AG10803 (cell line): ENCODE data around the gene NAE1.

Source experiments
- DNase-seq: peaks from one replicate; pipeline ENCODE4 v3.0.0; 2010; ENCODE audit warnings: low read depth
- H3K4me3 ChIP-seq: 2 replicates; pipeline ENCODE4 v1.5.1; 2011; ENCODE audit warnings: mild to moderate bottlenecking, low read length, control low read depth
- CTCF ChIP-seq: conservative IDR thresholded peaks from 2 replicates; pipeline ENCODE4 v1.5.1; 2011; ENCODE audit warnings: mild to moderate bottlenecking, low read length, control low read depth, inconsistent platforms

NAE1 gene

GRCh38 chr16:66752958-66753357, 77.8 kb downstream of the NAE1 start:
- DNase-seq: no peak

More at GRCh38 chr16:66752958-66753357, 77.8 kb downstream of the NAE1 start:
- TF ChIP-seq CTCF: no peak
- H3K4me3 ChIP-seq: no peak overlapping the region
